Ecto neural progenitor cell (in vitro differentiated cells): ENCODE results near the gene UROC1.

Source experiments
- DNase-seq: peaks from one replicate; pipeline ENCODE4 v3.0.0-alpha.2; 2018; ENCODE audit warnings: low spot score

UROC1 gene

DNA sequence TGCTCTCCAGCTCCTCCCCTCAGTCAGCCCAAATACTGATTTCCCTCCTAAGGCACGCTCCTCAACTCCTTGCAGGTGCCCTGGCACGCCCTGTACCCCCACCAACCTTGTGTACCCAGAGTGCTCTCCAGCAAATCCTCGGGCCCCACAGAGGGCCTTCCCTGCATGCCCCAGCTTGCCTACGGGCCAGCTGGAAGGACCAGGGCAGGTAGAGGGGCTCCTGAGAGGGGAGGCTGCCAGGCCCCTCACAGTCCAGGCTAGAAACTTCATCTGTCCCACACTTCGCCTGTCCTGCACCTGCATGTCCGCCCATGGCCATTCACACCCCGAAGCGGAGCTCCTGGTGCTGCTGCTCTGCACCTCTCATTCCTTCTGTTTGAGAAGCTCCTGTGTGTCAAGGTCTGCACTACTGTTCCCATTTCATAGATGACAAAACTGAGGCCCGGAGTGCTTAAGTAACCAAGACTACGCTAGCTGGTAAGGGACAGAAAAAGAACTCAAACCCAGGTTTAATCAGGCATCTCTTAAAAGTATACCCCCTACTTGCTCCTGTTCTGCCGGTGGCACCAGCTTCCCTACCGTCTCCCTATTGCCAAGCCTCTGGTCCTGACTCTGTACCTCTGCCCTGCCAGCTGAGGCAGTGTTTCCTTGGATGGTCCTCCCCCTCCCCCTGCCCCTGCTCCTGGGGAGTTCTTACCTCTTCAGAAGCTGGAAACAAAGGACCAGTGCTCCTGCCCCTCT lies 77.4 kb downstream of the UROC1 start:
- DNase-seq: no peak

- no peak for DNase-seq
These were observed 78.1 kb downstream of the UROC1 start for GRCh38 chr3:126439346-126439967.

GRCh38 chr3:126438746-126439145 lies 78.8 kb downstream of the UROC1 start:
- no peak for DNase-seq

- DNase-seq: no peak
These were observed 79.4 kb downstream of the UROC1 start for GRCh38 chr3:126438186-126438585.

GRCh38 chr3:126436826-126437717 lies 80.5 kb downstream of the UROC1 start:
- DNase-seq: no peak

GRCh38 chr3:126435456-126436315 lies 81.9 kb downstream of the UROC1 start:
- peak; percentile 40 for DNase-seq

GRCh38 chr3:126434931-126435411 lies 82.6 kb downstream of the UROC1 start:
- no peak for DNase-seq

DNA sequence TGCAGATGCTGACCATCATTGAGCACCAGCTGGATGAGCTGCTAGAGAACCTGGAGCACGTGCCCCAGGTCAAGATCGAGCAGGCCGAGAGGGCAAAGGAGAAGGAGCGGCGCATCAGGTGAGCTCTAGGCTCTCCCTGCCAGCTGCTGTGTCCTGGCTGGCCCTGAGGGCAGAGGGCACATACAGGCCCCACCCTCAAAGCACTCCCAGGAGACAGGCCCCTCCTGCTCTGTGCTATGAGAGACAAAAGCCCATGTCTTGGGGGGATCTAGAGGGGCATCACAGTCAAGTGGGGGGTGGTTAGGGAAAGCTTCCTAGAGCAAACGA lies 83.3 kb downstream of the UROC1 start:
- DNase-seq: no peak

GRCh38 chr3:126433496-126434263 lies 83.9 kb downstream of the UROC1 start:
- peak; percentile 32 for DNase-seq

DNA sequence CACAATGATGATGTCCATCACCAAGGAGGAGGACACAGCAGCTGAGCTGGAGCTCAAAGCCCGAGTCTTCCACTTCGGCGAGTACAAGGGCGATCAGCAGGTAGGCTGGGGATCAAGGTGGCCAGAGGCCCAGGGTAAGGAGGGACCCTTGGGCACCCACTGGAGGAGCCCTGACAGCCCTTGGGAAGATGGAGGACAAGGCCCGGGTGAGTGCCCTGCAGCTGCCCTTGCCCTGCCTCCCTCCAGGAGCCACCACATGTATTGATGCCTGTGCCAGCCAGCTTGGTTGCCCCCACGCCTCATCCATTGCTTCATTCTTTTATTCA lies 84.5 kb downstream of the UROC1 start:
- no peak for DNase-seq

DNA sequence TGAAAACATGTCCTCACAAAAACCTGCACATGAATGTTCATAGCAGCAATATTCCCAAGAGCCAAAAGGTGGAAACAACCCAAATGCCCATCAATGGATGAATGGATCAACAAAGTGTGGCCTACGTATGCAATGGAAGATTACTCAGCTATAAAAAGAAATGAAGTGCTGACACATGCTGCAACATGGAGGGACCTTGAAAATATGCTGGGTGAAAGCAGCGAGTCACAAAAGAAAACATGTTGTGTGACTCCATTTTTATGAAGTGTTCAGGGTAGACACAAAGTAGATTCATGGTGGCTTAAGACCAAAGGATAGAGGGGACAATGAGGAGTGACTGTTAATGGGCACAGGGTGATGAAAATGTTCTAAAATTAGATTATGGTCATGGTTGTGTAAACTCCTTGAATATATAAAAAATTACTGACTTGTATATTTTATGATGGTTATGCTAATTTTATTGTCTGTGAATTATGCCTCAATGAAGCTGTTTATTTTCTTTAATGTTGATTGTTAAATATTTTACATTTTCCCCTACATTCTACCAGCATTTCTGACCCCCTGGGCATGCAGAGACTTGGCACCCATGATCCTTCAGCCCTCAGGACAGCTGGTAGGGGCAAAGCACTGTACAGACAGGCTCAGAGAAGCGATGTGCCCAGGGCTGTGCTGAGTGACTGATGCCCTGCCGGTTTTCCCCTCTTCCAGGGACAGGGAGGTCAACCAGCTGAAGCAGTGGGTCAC lies 85.0 kb downstream of the UROC1 start:
- DNase-seq: no peak
